Fibroblast of pulmonary artery (primary cell): ENCODE measurements around the gene HPSE2.

ENCODE experiments used
- DNase-seq: peaks from one replicate; pipeline ENCODE4 v3.0.0-alpha.2; 2010; ENCODE audit warnings: low read depth
- H3K4me3 ChIP-seq: replicated peaks from 2 replicates; pipeline ENCODE4 v1.5.1; 2011; ENCODE audit warnings: low read depth, mild to moderate bottlenecking, control low read depth, low read length, moderate library complexity
- TF ChIP-seq, protein P1 (sequence below): IDR thresholded peaks from 2 replicates; pipeline ENCODE4 v1.5.1; 2011; ENCODE audit warnings: mild to moderate bottlenecking, control low read depth, low read length, inconsistent platforms; ENCODE audit errors: missing control alignments

HPSE2 gene

GRCh38 chr10:98623176-98623575 lies 612.5 kb downstream of the HPSE2 start:
- DNase-seq: no peak
- TF ChIP-seq, protein P1, sequence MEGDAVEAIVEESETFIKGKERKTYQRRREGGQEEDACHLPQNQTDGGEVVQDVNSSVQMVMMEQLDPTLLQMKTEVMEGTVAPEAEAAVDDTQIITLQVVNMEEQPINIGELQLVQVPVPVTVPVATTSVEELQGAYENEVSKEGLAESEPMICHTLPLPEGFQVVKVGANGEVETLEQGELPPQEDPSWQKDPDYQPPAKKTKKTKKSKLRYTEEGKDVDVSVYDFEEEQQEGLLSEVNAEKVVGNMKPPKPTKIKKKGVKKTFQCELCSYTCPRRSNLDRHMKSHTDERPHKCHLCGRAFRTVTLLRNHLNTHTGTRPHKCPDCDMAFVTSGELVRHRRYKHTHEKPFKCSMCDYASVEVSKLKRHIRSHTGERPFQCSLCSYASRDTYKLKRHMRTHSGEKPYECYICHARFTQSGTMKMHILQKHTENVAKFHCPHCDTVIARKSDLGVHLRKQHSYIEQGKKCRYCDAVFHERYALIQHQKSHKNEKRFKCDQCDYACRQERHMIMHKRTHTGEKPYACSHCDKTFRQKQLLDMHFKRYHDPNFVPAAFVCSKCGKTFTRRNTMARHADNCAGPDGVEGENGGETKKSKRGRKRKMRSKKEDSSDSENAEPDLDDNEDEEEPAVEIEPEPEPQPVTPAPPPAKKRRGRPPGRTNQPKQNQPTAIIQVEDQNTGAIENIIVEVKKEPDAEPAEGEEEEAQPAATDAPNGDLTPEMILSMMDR: no peak
- H3K4me3 ChIP-seq: no peak overlapping the region

GRCh38 chr10:98621630-98622029 lies 614.0 kb downstream of the HPSE2 start:
- DNase-seq: no peak
- TF ChIP-seq, protein P1: no peak
- no peak overlapping the region for H3K4me3 ChIP-seq

DNA sequence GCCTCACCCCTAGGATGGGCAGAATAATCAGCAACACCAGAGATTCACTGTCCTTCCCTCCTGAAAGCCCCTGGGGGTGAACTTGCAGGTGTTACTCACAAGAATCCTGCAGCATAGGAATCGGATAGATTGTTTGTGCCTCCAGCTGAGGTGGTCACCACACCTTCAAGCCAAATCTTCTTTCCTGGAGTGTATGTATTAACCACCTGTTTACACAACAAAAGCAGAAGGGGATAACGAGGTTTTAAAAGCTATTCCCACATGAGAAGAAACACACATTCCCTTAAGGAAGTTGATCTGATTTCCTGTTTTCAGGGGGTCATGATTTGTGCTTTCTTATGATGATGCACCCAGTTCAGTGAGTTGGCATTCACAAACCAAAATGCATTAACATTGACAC lies 615.1 kb downstream of the HPSE2 start:
- no peak for DNase-seq
- H3K4me3 ChIP-seq: no peak overlapping the region
- TF ChIP-seq, protein P1: no peak

GRCh38 chr10:98619446-98619845 lies 616.2 kb downstream of the HPSE2 start:
- no peak overlapping the region for H3K4me3 ChIP-seq
- TF ChIP-seq, protein P1: no peak
- no peak for DNase-seq

- TF ChIP-seq, protein P1: no peak
- no peak for DNase-seq
Measured at GRCh38 chr10:98617906-98618520, 617.6 kb downstream of the HPSE2 start.

DNA sequence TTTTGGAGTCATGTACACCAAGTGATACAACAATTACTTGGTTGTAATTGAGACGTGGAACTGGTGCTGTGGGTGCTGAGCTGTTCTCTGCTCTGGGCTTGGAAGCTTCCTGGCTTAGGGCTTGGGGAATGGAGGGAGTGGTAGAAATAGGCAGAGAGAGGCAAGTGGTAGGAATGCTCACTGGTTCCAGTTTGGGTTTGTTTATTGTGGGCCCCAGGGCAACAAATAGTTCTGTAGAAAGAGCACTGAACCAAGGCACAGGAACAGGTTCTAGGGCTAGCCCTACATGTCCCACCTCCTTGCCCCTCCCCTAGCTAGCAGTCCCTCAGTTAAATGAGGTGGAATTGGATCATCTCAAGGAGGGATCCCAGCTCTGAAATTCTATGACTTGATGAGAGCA lies 622.2 kb downstream of the HPSE2 start:
- no peak overlapping the region for H3K4me3 ChIP-seq
- DNase-seq: no peak
- TF ChIP-seq, protein P1: no peak

More at GRCh38 chr10:98617906-98618520, 617.6 kb downstream of the HPSE2 start:
- no peak overlapping the region for H3K4me3 ChIP-seq

GRCh38 chr10:98611436-98611835 lies 624.2 kb downstream of the HPSE2 start:
- H3K4me3 ChIP-seq: no peak overlapping the region
- no peak for DNase-seq
- TF ChIP-seq, protein P1: no peak
